ENCODE data around the gene HILPDA. TPM values are rescaled to one million over a fixed set of nuclear protein-coding genes. Genes with fewer than 3 reads are reported as not detected.

The HILPDA gene
- total and polyA plus RNA-seq, 7 donors, result 1.9 to 9.7 (median 4.1) TPM

- ATAC-seq (no peak), DNase-seq (no peak)
- intact Hi-C loops (cut with DNase I), result no loop called here
- no peaks in the 10 kb centered on the region for H3K4me1 ChIP-seq
- no peak overlapping the region for H3K27ac ChIP-seq
- TF ChIP-seq, protein P1, sequence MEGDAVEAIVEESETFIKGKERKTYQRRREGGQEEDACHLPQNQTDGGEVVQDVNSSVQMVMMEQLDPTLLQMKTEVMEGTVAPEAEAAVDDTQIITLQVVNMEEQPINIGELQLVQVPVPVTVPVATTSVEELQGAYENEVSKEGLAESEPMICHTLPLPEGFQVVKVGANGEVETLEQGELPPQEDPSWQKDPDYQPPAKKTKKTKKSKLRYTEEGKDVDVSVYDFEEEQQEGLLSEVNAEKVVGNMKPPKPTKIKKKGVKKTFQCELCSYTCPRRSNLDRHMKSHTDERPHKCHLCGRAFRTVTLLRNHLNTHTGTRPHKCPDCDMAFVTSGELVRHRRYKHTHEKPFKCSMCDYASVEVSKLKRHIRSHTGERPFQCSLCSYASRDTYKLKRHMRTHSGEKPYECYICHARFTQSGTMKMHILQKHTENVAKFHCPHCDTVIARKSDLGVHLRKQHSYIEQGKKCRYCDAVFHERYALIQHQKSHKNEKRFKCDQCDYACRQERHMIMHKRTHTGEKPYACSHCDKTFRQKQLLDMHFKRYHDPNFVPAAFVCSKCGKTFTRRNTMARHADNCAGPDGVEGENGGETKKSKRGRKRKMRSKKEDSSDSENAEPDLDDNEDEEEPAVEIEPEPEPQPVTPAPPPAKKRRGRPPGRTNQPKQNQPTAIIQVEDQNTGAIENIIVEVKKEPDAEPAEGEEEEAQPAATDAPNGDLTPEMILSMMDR (IDR thresholded peaks at IDR 0.05), result no peak
- no peaks in the 10 kb centered on the region for H3K27me3 ChIP-seq (ENCODE audit: insufficient read depth in 3 of 3, low read length in 2 of 3)
- H3K4me3 ChIP-seq, result no peak overlapping the region
- H3K9me3 ChIP-seq, result no peaks in the 10 kb centered on the region
- no peaks in the 10 kb centered on the region for H3K36me3 ChIP-seq (ENCODE audit: insufficient read depth in 1 of 2, low read depth in 1 of 2)
- 89 to 94% (median 91%) methylated on average over 3 of the region's 3 CpGs for WGBS, 3 donors
Measured at GRCh38 chr7:128417071-128417470, 38.6 kb upstream of the HILPDA start.

GRCh38 chr7:128419257-128419656, 36.4 kb upstream of the HILPDA start:
- ATAC-seq, result no peak
- DNase-seq, result no peak
- H3K4me3 ChIP-seq, result no peak overlapping the region
- H3K4me1 ChIP-seq, result no peaks in the 10 kb centered on the region
- no peaks in the 10 kb centered on the region for H3K36me3 ChIP-seq (ENCODE audit: insufficient read depth in 1 of 2, low read depth in 1 of 2)
- no peak overlapping the region for H3K27ac ChIP-seq
- 85 to 93% (median 87%) methylated on average over 7 of the region's 7 CpGs for WGBS, 3 donors
- no peaks in the 10 kb centered on the region for H3K9me3 ChIP-seq
- intact Hi-C loops (cut with DNase I), result no loop called here
- TF ChIP-seq, protein P1 (IDR thresholded peaks at IDR 0.05), result no peak
- no peaks in the 10 kb centered on the region for H3K27me3 ChIP-seq (ENCODE audit: insufficient read depth in 3 of 3, low read length in 2 of 3)

DNA sequence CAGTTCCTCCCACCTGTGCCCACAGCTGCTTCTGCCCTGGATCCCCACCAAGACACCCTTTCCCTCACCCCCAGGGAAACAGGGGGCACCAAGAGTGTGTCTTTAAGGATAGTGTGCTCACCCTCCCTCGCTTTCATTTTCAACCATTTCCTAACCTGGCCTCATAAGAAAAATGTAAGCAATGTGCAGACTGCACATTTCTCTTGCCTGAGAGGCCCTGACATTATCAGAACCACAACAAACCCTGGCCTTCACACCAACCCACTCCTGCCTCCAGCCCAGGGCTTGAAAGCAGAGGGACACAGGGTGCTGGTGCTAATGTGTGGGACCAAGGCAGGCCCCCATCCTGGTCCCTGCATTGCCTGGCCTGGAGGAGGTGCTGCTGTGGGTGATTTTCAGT, 34.9 kb upstream of the HILPDA start:
- 88 to 100% (median 100%) methylated on average over 1 of the region's 1 CpG for WGBS, 3 donors
- Histone ChIP-seq H3K27ac (no peak overlapping the region), H3K9me3 (no peaks in the 10 kb centered on the region), H3K27me3 (ENCODE audit: insufficient read depth in 3 of 3, low read length in 2 of 3) (no peaks in the 10 kb centered on the region), H3K36me3 (ENCODE audit: insufficient read depth in 1 of 2, low read depth in 1 of 2) (no peaks in the 10 kb centered on the region), H3K4me1 (no peaks in the 10 kb centered on the region), H3K4me3 (no peak overlapping the region)
- intact Hi-C loops (cut with DNase I), result no loop called here
- TF ChIP-seq, protein P1 (IDR thresholded peaks at IDR 0.05), result no peak
- no peak for ATAC-seq
- no peak for DNase-seq

DNA sequence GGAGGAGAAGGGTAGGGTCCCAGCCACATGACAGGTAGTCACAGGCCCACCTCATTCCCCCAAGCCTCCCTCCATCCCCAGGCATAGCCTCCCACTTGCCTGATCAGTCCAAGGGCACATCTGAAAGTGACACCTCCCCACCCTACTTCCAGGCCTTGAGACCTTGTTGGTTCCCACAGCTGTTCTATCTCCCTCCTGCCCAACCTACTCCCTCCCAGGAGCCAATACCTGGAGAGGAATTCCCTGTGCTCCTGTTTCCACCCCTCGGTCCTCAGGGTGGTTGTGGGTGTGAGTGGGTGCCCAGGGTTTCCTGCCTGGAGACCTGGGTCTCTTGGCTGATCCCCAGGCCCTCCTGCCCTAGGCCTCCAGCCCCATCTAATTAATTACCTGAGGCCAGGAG, 34.3 kb upstream of the HILPDA start:
- Histone ChIP-seq H3K27ac (no peak overlapping the region), H3K36me3 (ENCODE audit: insufficient read depth in 1 of 2, low read depth in 1 of 2) (no peaks in the 10 kb centered on the region), H3K27me3 (ENCODE audit: insufficient read depth in 3 of 3, low read length in 2 of 3) (no peaks in the 10 kb centered on the region), H3K4me3 (no peak overlapping the region), H3K9me3 (no peaks in the 10 kb centered on the region), H3K4me1 (no peaks in the 10 kb centered on the region)
- intact Hi-C loops (cut with DNase I), result no loop called here
- 88 to 93% (median 89%) methylated on average over 1 of the region's 1 CpG for whole genome bisulfite sequencing, 3 donors
- DNase-seq (no peak), ATAC-seq (no peak)
- TF ChIP-seq, protein P1 (IDR thresholded peaks at IDR 0.05), result no peak

- ATAC-seq (no peak), DNase-seq (no peak)
- TF ChIP-seq, protein P1 (IDR thresholded peaks at IDR 0.05), result no peak
- intact Hi-C loops (cut with DNase I), result no loop called here
- H3K9me3 ChIP-seq, result no peaks in the 10 kb centered on the region
- no peaks in the 10 kb centered on the region for H3K4me1 ChIP-seq
- no peaks in the 10 kb centered on the region for H3K27me3 ChIP-seq (ENCODE audit: insufficient read depth in 3 of 3, low read length in 2 of 3)
- no peak overlapping the region for H3K27ac ChIP-seq
- WGBS, 3 donors, result 77 to 100% (median 82%) methylated on average over 1 of the region's 1 CpG
- H3K36me3 ChIP-seq (ENCODE audit: insufficient read depth in 1 of 2, low read depth in 1 of 2), result no peaks in the 10 kb centered on the region
- H3K4me3 ChIP-seq, result no peak overlapping the region
Measured at GRCh38 chr7:128422037-128422436, 33.6 kb upstream of the HILPDA start.

Measured in psoas muscle (tissue), 8 donors.